Measurements from ENCODE around the gene CFAP20DC.
"Not testable (repeated sequence)": the region's sequence is repeated elsewhere in the genome, so short reads cannot be mapped to it uniquely, and the experiment has no call there.

CFAP20DC gene

GRCh38 chr3:59069838-59070237 is 20.0 kb upstream of the CFAP20DC start:
- Histone ChIP-seq H3K36me3 (ENCODE audit: control insufficient read depth, insufficient read depth, low read length) (no peaks in the 10 kb centered on the region), H3K4me1 (ENCODE audit: control insufficient read depth, insufficient read depth, low read length) (no peaks in the 10 kb centered on the region), H3K4me3 (ENCODE audit: low read depth, low read length) (no peak overlapping the region), H3K27me3 (ENCODE audit: control insufficient read depth, insufficient read depth, low read length) (no peaks in the 10 kb centered on the region), H3K9me3 (ENCODE audit: control insufficient read depth, insufficient read depth, low read length) (no peaks in the 10 kb centered on the region), H3K9ac (ENCODE audit: low read depth, low read length) (no peak overlapping the region)

- H3K4me3 ChIP-seq (ENCODE audit: low read depth, low read length) = no peak overlapping the region
- H3K36me3 ChIP-seq (ENCODE audit: control insufficient read depth, insufficient read depth, low read length) = no peaks in the 10 kb centered on the region
- no peak overlapping the region for H3K9ac ChIP-seq (ENCODE audit: low read depth, low read length)
- no peaks in the 10 kb centered on the region for H3K9me3 ChIP-seq (ENCODE audit: control insufficient read depth, insufficient read depth, low read length)
- no peaks in the 10 kb centered on the region for H3K4me1 ChIP-seq (ENCODE audit: control insufficient read depth, insufficient read depth, low read length)
- H3K27me3 ChIP-seq (ENCODE audit: control insufficient read depth, insufficient read depth, low read length) = no peaks in the 10 kb centered on the region
Measured at GRCh38 chr3:59065240-59065639, 15.4 kb upstream of the CFAP20DC start.

GRCh38 chr3:59064728-59065127 is 14.9 kb upstream of the CFAP20DC start:
- no peak overlapping the region for H3K4me3 ChIP-seq (ENCODE audit: low read depth, low read length)

GRCh38 chr3:59064276-59064675 is 14.5 kb upstream of the CFAP20DC start:
- Histone ChIP-seq H3K4me1 (ENCODE audit: control insufficient read depth, insufficient read depth, low read length) (no peaks in the 10 kb centered on the region), H3K4me3 (ENCODE audit: low read depth, low read length) (no peak overlapping the region)

More at GRCh38 chr3:59064728-59065127, 14.9 kb upstream of the CFAP20DC start:
- Histone ChIP-seq H3K27me3 (ENCODE audit: control insufficient read depth, insufficient read depth, low read length) (no peaks in the 10 kb centered on the region), H3K36me3 (ENCODE audit: control insufficient read depth, insufficient read depth, low read length) (no peaks in the 10 kb centered on the region), H3K9ac (ENCODE audit: low read depth, low read length) (no peak overlapping the region), H3K9me3 (ENCODE audit: control insufficient read depth, insufficient read depth, low read length) (no peaks in the 10 kb centered on the region), H3K4me1 (ENCODE audit: control insufficient read depth, insufficient read depth, low read length) (no peaks in the 10 kb centered on the region)

GRCh38 chr3:59056706-59057105 is 6.9 kb upstream of the CFAP20DC start:
- Histone ChIP-seq H3K4me3 (ENCODE audit: low read depth, low read length) (no peak overlapping the region), H3K36me3 (ENCODE audit: control insufficient read depth, insufficient read depth, low read length) (no peaks in the 10 kb centered on the region), H3K9ac (ENCODE audit: low read depth, low read length) (no peak overlapping the region), H3K4me1 (ENCODE audit: control insufficient read depth, insufficient read depth, low read length) (no peaks in the 10 kb centered on the region), H3K9me3 (ENCODE audit: control insufficient read depth, insufficient read depth, low read length) (no peaks in the 10 kb centered on the region), H3K27me3 (ENCODE audit: control insufficient read depth, insufficient read depth, low read length) (no peaks in the 10 kb centered on the region)

More at GRCh38 chr3:59064276-59064675, 14.5 kb upstream of the CFAP20DC start:
- Histone ChIP-seq H3K9ac (ENCODE audit: low read depth, low read length) (no peak overlapping the region), H3K27me3 (ENCODE audit: control insufficient read depth, insufficient read depth, low read length) (no peaks in the 10 kb centered on the region), H3K36me3 (ENCODE audit: control insufficient read depth, insufficient read depth, low read length) (no peaks in the 10 kb centered on the region), H3K9me3 (ENCODE audit: control insufficient read depth, insufficient read depth, low read length) (no peaks in the 10 kb centered on the region)

- no peak overlapping the region for H3K4me3 ChIP-seq (ENCODE audit: low read depth, low read length)
- H3K9me3 ChIP-seq (ENCODE audit: control insufficient read depth, insufficient read depth, low read length) = no peaks in the 10 kb centered on the region
- no peaks in the 10 kb centered on the region for H3K36me3 ChIP-seq (ENCODE audit: control insufficient read depth, insufficient read depth, low read length)
- H3K27me3 ChIP-seq (ENCODE audit: control insufficient read depth, insufficient read depth, low read length) = no peaks in the 10 kb centered on the region
- H3K4me1 ChIP-seq (ENCODE audit: control insufficient read depth, insufficient read depth, low read length) = no peaks in the 10 kb centered on the region
- no peak overlapping the region for H3K9ac ChIP-seq (ENCODE audit: low read depth, low read length)
Measured at GRCh38 chr3:59052803-59053411, 3.1 kb upstream of the CFAP20DC start.

GRCh38 chr3:59050811-59051414 is 1.1 kb upstream of the CFAP20DC start:
- not testable (repeated sequence) for H3K36me3 ChIP-seq (ENCODE audit: control insufficient read depth, insufficient read depth, low read length); H3K9me3 ChIP-seq (ENCODE audit: control insufficient read depth, insufficient read depth, low read length); H3K27me3 ChIP-seq (ENCODE audit: control insufficient read depth, insufficient read depth, low read length); H3K4me1 ChIP-seq (ENCODE audit: control insufficient read depth, insufficient read depth, low read length); H3K4me3 ChIP-seq (ENCODE audit: low read depth, low read length); H3K9ac ChIP-seq (ENCODE audit: low read depth, low read length)

- Histone ChIP-seq H3K9me3 (ENCODE audit: control insufficient read depth, insufficient read depth, low read length) (no peaks in the 10 kb centered on the region), H3K9ac (ENCODE audit: low read depth, low read length) (no peak overlapping the region), H3K27me3 (ENCODE audit: control insufficient read depth, insufficient read depth, low read length) (no peaks in the 10 kb centered on the region), H3K36me3 (ENCODE audit: control insufficient read depth, insufficient read depth, low read length) (no peaks in the 10 kb centered on the region), H3K4me1 (ENCODE audit: control insufficient read depth, insufficient read depth, low read length) (no peaks in the 10 kb centered on the region), H3K4me3 (ENCODE audit: low read depth, low read length) (no peak overlapping the region)
Measured at GRCh38 chr3:59046839-59047238, 3.0 kb downstream of the CFAP20DC start.

- H3K9ac ChIP-seq (ENCODE audit: low read depth, low read length) = no peak overlapping the region
- H3K9me3 ChIP-seq (ENCODE audit: control insufficient read depth, insufficient read depth, low read length) = no peaks in the 10 kb centered on the region
- H3K4me3 ChIP-seq (ENCODE audit: low read depth, low read length) = no peak overlapping the region
- H3K36me3 ChIP-seq (ENCODE audit: control insufficient read depth, insufficient read depth, low read length) = no peaks in the 10 kb centered on the region
- H3K27me3 ChIP-seq (ENCODE audit: control insufficient read depth, insufficient read depth, low read length) = no peaks in the 10 kb centered on the region
- H3K4me1 ChIP-seq (ENCODE audit: control insufficient read depth, insufficient read depth, low read length) = no peaks in the 10 kb centered on the region
Measured at GRCh38 chr3:59043391-59043790, 6.4 kb downstream of the CFAP20DC start.

GRCh38 chr3:59040902-59041301 is 8.9 kb downstream of the CFAP20DC start:
- Histone ChIP-seq H3K27me3 (ENCODE audit: control insufficient read depth, insufficient read depth, low read length) (no peaks in the 10 kb centered on the region), H3K4me1 (ENCODE audit: control insufficient read depth, insufficient read depth, low read length) (no peaks in the 10 kb centered on the region), H3K4me3 (ENCODE audit: low read depth, low read length) (no peak overlapping the region), H3K36me3 (ENCODE audit: control insufficient read depth, insufficient read depth, low read length) (no peaks in the 10 kb centered on the region), H3K9ac (ENCODE audit: low read depth, low read length) (no peak overlapping the region), H3K9me3 (ENCODE audit: control insufficient read depth, insufficient read depth, low read length) (no peaks in the 10 kb centered on the region)

GRCh38 chr3:59027607-59028006 is 22.2 kb downstream of the CFAP20DC start:
- H3K4me1 ChIP-seq (ENCODE audit: control insufficient read depth, insufficient read depth, low read length) = no peaks in the 10 kb centered on the region

GRCh38 chr3:59023612-59024011 is 26.2 kb downstream of the CFAP20DC start:
- Histone ChIP-seq H3K36me3 (ENCODE audit: control insufficient read depth, insufficient read depth, low read length) (no peaks in the 10 kb centered on the region), H3K4me1 (ENCODE audit: control insufficient read depth, insufficient read depth, low read length) (no peaks in the 10 kb centered on the region), H3K9me3 (ENCODE audit: control insufficient read depth, insufficient read depth, low read length) (no peaks in the 10 kb centered on the region), H3K27me3 (ENCODE audit: control insufficient read depth, insufficient read depth, low read length) (no peaks in the 10 kb centered on the region), H3K4me3 (ENCODE audit: low read depth, low read length) (no peak overlapping the region), H3K9ac (ENCODE audit: low read depth, low read length) (no peak overlapping the region)

More at GRCh38 chr3:59027607-59028006, 22.2 kb downstream of the CFAP20DC start:
- H3K9me3 ChIP-seq (ENCODE audit: control insufficient read depth, insufficient read depth, low read length) = no peaks in the 10 kb centered on the region
- H3K4me3 ChIP-seq (ENCODE audit: low read depth, low read length) = no peak overlapping the region
- no peaks in the 10 kb centered on the region for H3K36me3 ChIP-seq (ENCODE audit: control insufficient read depth, insufficient read depth, low read length)
- H3K27me3 ChIP-seq (ENCODE audit: control insufficient read depth, insufficient read depth, low read length) = no peaks in the 10 kb centered on the region
- no peak overlapping the region for H3K9ac ChIP-seq (ENCODE audit: low read depth, low read length)
